Daoy (cell line): ENCODE measurements around the gene MTMR2. TPM values are rescaled to one million over a fixed set of nuclear protein-coding genes. Genes with fewer than 3 reads are reported as not detected.

Experiments
- total RNA-seq: library from RNA; depleted of rRNA; stranded (reverse); fragments of >200 nt; shearing (Covaris generic); gene quantifications from 2 replicates; pipeline ENCODE4 v1.2.3, GENCODE V29; 2014; rRNA removed

MTMR2 gene
- total RNA-seq, 1 experiment from 2014 or later = 18.0 TPM

Other genes with a start within 250 kb of the MTMR2 start
- gene FAM76B, start 134.3 kb downstream of the MTMR2 start, total RNA-seq = 14.3 and 22.1 TPM in 2 replicates
- gene CEP57, start 133.6 kb downstream of the MTMR2 start, total RNA-seq = 41.5 and 51.6 TPM in 2 replicates